Fibroblast of skin of right biceps (primary cell): Measurements from ENCODE around the gene DHRS1.

Experiments
- DNase-seq: peaks from one replicate; pipeline ENCODE4 v3.0.0-alpha.2; 2013

The DHRS1 gene

GRCh38 chr14:24308342-24309124 lies 9.0 kb upstream of the DHRS1 start:
- no peak for DNase-seq

DNA sequence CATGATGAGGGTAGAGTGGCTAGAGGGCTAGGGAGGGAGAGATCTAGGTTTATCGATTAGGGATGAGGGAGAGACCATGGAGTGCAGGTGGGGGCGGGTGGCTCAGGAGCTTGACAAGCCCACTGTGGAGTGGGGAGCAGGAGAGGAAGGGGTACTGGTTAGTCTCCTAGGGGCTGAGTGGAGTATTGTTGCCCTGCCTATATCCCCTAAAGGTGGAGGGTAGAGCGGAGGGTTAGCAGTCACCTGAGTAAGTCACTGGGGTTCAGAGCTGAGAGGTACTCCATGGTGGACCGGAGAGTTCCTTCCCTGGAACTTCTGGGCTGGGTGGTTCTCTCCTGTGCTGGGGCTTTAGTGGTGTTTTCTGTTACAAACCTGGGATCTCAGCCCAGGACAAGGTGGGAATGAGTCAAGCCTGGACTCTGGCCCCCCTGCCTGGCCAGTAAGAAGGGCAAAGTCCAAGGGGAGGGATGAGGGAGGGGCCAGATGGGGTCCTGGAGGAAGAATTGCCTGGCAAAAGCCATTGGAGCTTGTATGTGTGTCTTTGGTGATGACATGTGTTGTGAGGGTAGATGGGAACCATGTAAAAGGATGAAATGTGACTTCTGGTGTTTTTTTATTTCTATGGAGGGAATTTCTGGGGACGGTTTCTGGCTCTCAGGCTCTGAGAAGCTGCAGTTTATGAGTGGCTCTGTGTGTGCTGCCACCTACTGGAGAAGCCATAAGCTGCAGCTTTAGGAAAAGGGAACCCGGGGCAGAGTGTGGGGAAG lies 8.2 kb upstream of the DHRS1 start, which contains the start of gene CIDEB:
Gene CIDEB, minus strand, starts transcription at position 403 of the 767 bp plus-strand sequence. Its CDS starts 119 bp downstream, at position 284.
- peak; percentile 53 for DNase-seq

DNA sequence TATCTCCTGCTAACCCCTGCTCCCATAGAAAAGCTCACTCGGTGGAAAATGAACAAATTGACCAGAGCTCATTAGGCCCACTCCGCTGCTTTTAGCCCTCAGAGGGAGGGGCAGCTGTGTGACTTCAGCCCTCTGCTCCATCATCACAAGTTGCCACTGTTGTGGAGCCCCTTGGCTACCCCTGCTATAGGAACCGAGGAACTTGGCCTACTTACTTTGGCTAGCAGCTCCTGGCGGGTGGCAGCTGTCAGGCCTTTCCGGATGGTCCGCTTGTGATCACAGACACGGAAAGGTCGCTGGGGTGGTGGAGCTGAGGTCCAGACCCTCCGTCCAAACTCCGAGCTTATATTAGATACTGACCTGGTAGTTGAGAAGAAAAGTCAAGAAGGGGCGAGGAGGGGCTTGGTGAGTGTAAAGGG lies 7.6 kb upstream of the DHRS1 start:
- DNase-seq, result no peak

- DNase-seq, result no peak
These were observed 4.4 kb upstream of the DHRS1 start for GRCh38 chr14:24304019-24304387.

DNA sequence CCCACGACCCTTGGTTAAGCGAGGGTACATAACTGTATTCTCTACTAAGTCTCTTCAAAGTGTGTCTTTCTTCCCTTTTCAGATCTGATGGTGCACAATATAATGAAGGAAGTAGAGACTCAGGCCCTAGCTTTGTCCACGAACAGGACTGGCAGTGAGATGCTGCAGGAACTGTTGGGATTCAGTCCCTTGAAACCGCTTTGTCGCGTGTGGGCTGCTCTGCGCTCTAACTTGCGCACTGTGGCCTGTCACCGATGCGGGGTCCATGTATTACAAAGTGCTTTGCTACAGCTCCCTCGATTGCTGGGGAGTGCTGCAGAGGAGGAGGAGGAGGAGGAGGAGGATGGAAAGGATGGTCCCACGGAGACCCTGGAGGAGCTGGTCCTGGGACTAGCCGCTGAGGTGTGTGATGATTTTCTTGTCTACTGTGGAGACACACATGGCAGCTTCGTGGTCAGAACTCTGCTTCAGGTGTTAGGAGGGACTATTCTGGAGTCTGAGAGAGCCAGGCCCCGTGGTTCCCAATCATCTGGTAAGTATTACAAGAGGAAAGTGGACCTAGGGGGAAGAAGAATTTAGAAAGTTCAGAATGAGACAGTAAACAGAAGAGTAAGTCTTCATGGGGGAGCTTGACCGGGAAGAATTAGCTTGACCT lies 873 bp upstream of the DHRS1 start:
- DNase-seq, result no peak

DNA sequence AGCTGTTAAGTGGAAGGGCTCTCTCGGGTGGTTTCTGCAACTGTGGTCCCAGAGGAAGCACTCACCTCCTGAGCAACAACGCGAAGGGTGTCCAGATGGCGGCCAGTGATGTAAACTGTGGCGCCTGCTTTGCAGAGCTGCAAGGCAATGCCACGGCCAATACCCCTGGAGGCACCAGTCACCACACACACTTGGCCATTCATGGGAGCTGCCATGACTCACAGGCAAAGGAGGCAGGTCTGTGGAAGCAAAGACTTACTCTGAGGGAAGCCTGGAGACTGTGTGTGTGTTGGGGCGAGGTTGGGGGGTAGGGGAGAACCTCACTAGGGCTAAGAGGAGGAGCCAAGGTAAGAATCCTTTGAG lies 707 bp downstream of the DHRS1 start:
- peak; percentile 55 for DNase-seq

GRCh38 chr14:24297190-24297964 lies 2.2 kb downstream of the DHRS1 start:
- DNase-seq, result peak; percentile 27

DNA sequence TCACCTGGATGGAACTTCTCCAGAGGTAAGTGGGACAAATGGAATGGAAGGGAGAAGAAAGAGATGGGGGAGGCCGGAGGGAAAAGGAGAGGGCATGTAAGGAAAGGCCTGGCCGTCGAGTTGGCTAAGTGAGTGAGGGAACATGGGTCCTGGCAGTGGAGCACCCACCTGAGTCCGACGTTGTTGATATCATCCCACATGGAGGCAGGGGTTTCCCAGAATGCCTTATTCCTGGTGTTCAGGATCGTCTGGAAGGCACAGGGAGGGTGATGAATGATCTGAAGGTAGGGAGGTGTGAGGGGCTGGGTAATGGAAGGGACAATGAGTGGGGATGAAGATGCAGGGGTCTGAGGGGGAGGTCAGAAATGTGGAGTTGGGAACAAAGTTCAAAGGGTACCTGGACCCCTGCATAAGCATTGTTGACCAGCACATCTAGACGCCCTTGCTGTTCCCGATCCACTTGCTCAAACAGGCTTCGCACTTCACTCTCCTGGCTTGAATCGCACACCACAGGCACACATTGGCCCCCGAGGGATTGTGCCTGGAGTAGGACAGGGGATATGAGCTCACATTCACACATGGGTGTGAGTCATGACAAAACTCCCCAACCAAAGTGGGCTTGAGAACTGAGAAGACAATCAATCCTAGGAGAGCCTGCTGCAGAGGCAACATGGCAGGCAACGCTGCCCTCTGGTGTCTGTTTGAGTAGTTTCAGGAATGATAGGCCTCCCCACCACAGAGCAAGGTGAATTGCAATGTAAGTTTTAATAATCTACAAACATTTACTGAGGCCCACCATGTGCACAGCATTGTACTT lies 3.0 kb downstream of the DHRS1 start:
- peak; percentile 94 for DNase-seq

DNA sequence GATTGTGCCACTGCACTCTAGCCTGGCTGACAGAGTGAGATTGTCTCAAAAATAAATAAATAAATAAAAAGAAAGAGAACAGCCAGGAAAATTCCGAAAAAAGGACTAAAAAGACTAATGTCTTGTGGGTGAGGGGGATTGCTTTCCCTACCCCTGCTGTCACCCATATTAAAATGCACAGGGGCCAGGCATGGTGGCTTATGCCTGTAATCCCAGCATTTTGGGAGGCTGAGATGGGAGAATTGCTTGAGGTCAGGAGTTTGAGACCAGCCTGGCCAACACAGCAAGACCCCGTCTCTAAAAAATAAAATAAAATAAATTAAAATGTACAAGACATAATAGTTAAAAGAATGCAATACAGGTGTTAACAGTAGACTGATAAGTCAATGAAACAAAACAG lies 6.1 kb downstream of the DHRS1 start:
- DNase-seq, result no peak

GRCh38 chr14:24292118-24292807 lies 7.3 kb downstream of the DHRS1 start:
- DNase-seq, result no peak

GRCh38 chr14:24291446-24292117 lies 8.0 kb downstream of the DHRS1 start:
- DNase-seq, result no peak

GRCh38 chr14:24290746-24291145 lies 8.8 kb downstream of the DHRS1 start:
- DNase-seq, result no peak

- no peak for DNase-seq
These were observed 9.8 kb downstream of the DHRS1 start for GRCh38 chr14:24289649-24290280.

DNA sequence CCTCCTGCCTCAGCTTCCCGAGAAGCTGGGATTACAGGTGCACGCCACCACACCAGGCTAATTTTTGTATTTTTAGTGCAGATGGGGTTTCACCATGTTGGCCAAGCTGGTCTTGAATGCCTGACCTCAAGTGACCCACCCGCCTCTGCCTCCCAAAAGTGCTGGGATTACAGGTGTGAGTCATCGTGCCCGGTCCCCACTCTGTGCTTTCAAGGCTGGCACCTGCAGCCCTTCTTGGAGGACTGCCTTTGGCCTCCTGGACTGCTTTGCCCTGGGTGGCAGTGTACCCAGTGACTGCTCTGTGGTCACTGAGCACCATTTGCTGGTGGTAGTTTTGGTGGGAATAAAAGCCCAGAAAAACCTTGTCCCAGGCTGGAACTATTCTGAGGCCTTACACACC lies 12.6 kb downstream of the DHRS1 start:
- no peak for DNase-seq

DNA sequence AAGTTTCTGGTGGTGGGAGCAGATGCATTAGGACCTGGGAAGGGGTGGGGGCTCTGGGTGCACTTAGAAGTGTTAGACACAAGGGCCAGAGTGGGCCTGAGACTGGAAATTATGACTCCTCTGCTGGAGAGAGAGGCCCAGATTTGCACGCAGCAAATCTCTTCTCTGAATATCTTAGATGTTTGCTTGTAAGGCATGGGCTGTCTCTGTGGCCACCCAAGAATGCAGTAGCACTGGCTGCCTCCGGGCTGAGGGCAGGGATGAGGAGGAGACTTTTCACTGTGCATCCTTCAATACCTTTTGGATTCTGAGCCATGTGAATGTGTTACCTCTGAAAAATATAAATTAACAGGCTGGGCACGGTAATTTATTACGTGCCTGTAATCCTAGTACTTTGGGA lies 14.2 kb downstream of the DHRS1 start:
- no peak for DNase-seq

DNA sequence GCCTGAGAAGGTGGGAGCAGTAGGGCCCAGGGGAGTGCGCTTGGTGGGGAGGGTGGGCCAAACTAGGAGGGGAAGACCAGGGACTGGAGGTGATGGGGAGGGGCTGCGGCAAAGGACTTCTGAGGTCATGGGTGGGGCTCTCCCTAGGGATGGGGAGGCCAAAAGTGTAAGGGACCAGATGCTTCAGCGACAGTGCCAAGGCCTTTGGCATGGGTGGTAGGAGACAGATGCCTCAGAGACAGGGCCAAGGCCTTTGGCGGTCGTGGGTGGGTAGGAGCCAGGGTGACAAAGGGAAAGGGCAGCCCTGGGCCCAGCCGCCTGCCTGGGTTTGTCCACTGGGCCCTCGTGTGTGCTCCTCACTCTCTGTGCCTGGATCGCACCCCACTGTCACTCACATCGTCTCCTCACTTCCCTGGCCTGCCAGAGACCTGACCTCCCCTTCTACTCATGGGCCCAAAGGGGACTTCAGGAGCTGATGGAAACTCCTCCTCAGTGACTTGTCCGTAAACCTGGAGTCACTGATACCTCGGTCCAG lies 15.0 kb downstream of the DHRS1 start:
- DNase-seq, result no peak

DNA sequence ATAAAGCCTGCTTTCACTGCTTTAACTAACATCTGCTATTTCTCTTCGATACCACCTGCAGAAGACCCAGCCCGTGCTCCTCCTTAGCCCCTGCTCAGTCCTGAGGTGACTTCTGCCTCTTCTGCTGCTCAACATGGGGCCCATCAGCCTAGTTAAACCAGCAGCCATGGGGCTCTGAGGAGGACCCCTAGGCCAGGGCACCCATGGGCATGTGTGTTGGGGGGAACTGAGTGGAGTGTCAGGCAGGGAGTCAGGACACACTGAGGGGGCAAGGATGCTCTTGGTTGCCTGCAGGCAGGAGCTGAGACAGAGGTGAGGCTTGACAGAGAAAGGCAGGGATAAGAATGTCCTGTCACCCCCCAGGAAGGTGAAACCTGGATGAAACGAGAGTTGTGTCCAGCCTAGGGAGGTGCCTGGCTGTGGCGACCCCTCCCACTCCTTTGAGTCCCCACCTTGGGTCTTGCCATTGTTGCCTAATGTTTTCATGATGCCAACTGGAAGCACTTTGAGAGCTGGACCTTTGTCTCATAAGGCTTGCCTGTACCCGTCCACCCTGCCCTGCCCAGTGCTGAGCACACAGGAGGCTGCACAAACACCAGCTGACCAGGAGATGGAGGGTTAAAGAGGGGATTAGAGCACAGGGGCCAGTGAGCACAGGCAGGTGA lies 15.7 kb downstream of the DHRS1 start:
- DNase-seq, result no peak

- DNase-seq, result no peak
These were observed 16.8 kb downstream of the DHRS1 start for GRCh38 chr14:24282736-24283135.

GRCh38 chr14:24281636-24282035 lies 17.9 kb downstream of the DHRS1 start:
- no peak for DNase-seq
